Neural cell (in vitro differentiated cells): ENCODE results near the gene GTF3A.

Experiments used
- EP300 ChIP-seq: fragments of 450-650 bp; conservative IDR thresholded peaks from 2 replicates; pipeline ENCODE4 v1.6.1; 2014; ENCODE audit warnings: antibody characterized with exemption, mild to moderate bottlenecking, moderate library complexity; ENCODE audit not compliant: poor library complexity, severe bottlenecking
- EZH2 ChIP-seq: fragments of 200-600, 300-800 bp; shearing (Covaris generic), sonication (generic); IDR thresholded peaks from 2 replicates; pipeline ENCODE4 v1.6.1; 2014; ENCODE audit warnings: antibody characterized with exemption, low read length, borderline replicate concordance, mild to moderate bottlenecking; ENCODE audit not compliant: insufficient read depth, poor library complexity, severe bottlenecking
- POLR2AphosphoS5 ChIP-seq: IDR thresholded peaks from 2 replicates; pipeline ENCODE4 v1.6.1; 2012
- RAD21 ChIP-seq: fragments of 450-650 bp; conservative IDR thresholded peaks from 2 replicates; pipeline ENCODE4 v1.6.1; 2014; ENCODE audit warnings: antibody characterized with exemption, mild to moderate bottlenecking, moderate library complexity
- SMC3 ChIP-seq: fragments of 450-650 bp; conservative IDR thresholded peaks from 2 replicates; pipeline ENCODE4 v1.6.1; 2014; ENCODE audit warnings: antibody characterized with exemption, mild to moderate bottlenecking, moderate library complexity; ENCODE audit not compliant: poor library complexity
- TAF1 ChIP-seq: IDR thresholded peaks from 2 replicates; pipeline ENCODE4 v1.6.1; 2012; ENCODE audit warnings: low read depth
- TF ChIP-seq, protein P1 (sequence below): fragments of 450-650 bp; IDR thresholded peaks from 2 replicates; pipeline ENCODE4 v1.5.1; 2014; ENCODE audit warnings: antibody characterized with exemption, mild to moderate bottlenecking, moderate library complexity; ENCODE audit not compliant: poor library complexity, severe bottlenecking
- TF ChIP-seq, protein P2 (sequence below): IDR thresholded peaks from 2 replicates; pipeline ENCODE4 v1.6.1; 2012; ENCODE audit warnings: borderline replicate concordance

DNA sequence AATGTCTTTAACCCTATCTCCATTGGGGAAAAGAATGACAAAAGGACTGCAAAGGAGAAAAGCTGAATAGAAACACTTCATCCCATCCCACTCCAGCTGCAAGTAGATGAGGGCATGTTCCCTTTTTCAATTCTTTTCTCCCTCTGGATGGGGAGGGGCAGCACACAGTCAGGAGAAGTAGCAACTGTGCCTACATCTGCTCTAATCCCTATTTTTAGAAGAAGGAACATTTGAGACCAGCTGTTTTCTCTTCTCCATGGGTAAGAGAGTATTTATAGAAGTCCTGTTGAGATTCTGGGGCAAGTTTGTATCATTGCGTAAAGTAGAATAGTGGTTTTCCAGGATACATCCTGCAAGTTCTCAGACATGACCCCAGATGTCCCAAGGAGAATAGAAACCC, 9.3 kb upstream of the GTF3A start:
- TF ChIP-seq, protein P1, sequence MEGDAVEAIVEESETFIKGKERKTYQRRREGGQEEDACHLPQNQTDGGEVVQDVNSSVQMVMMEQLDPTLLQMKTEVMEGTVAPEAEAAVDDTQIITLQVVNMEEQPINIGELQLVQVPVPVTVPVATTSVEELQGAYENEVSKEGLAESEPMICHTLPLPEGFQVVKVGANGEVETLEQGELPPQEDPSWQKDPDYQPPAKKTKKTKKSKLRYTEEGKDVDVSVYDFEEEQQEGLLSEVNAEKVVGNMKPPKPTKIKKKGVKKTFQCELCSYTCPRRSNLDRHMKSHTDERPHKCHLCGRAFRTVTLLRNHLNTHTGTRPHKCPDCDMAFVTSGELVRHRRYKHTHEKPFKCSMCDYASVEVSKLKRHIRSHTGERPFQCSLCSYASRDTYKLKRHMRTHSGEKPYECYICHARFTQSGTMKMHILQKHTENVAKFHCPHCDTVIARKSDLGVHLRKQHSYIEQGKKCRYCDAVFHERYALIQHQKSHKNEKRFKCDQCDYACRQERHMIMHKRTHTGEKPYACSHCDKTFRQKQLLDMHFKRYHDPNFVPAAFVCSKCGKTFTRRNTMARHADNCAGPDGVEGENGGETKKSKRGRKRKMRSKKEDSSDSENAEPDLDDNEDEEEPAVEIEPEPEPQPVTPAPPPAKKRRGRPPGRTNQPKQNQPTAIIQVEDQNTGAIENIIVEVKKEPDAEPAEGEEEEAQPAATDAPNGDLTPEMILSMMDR = no peak
- TF ChIP-seq EZH2 (no peak), EP300 (no peak), POLR2AphosphoS5 (no peak), TAF1 (no peak), SMC3 (no peak), RAD21 (no peak)
- TF ChIP-seq, protein P2, sequence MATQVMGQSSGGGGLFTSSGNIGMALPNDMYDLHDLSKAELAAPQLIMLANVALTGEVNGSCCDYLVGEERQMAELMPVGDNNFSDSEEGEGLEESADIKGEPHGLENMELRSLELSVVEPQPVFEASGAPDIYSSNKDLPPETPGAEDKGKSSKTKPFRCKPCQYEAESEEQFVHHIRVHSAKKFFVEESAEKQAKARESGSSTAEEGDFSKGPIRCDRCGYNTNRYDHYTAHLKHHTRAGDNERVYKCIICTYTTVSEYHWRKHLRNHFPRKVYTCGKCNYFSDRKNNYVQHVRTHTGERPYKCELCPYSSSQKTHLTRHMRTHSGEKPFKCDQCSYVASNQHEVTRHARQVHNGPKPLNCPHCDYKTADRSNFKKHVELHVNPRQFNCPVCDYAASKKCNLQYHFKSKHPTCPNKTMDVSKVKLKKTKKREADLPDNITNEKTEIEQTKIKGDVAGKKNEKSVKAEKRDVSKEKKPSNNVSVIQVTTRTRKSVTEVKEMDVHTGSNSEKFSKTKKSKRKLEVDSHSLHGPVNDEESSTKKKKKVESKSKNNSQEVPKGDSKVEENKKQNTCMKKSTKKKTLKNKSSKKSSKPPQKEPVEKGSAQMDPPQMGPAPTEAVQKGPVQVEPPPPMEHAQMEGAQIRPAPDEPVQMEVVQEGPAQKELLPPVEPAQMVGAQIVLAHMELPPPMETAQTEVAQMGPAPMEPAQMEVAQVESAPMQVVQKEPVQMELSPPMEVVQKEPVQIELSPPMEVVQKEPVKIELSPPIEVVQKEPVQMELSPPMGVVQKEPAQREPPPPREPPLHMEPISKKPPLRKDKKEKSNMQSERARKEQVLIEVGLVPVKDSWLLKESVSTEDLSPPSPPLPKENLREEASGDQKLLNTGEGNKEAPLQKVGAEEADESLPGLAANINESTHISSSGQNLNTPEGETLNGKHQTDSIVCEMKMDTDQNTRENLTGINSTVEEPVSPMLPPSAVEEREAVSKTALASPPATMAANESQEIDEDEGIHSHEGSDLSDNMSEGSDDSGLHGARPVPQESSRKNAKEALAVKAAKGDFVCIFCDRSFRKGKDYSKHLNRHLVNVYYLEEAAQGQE = no peak
